Prostate gland (tissue), 2 donors: ENCODE data around the gene SLC1A2.

ENCODE experiments used
- POLR2A ChIP-seq: fragments of 450-650 bp; IDR thresholded peaks from one replicate; pipeline ENCODE4 v1.6.1; 2016; ENCODE audit warnings: antibody characterized with exemption, mild to moderate bottlenecking
- POLR2AphosphoS5 ChIP-seq: sonication (generic); formaldehyde crosslinking; IDR thresholded peaks from one replicate; pipeline ENCODE4 v1.6.1; 2017; ENCODE audit warnings: antibody characterized with exemption
- TF ChIP-seq, protein P1 (sequence below), 4 experiments: fragments of 200-600 bp in 2 of 4; fragments of 450-650 bp in 2 of 4; sonication (generic) in 2 of 4; IDR thresholded peaks; 1 replicate in 3 of 4; 2 replicates in 1 of 4; pipeline ENCODE4 v1.5.1; 2016 to 2019; ENCODE audit warnings: antibody characterized with exemption in 4 of 4, mild to moderate bottlenecking in 2 of 4, moderate library complexity in 2 of 4

- no peak for TF ChIP-seq POLR2A
- TF ChIP-seq, protein P1, sequence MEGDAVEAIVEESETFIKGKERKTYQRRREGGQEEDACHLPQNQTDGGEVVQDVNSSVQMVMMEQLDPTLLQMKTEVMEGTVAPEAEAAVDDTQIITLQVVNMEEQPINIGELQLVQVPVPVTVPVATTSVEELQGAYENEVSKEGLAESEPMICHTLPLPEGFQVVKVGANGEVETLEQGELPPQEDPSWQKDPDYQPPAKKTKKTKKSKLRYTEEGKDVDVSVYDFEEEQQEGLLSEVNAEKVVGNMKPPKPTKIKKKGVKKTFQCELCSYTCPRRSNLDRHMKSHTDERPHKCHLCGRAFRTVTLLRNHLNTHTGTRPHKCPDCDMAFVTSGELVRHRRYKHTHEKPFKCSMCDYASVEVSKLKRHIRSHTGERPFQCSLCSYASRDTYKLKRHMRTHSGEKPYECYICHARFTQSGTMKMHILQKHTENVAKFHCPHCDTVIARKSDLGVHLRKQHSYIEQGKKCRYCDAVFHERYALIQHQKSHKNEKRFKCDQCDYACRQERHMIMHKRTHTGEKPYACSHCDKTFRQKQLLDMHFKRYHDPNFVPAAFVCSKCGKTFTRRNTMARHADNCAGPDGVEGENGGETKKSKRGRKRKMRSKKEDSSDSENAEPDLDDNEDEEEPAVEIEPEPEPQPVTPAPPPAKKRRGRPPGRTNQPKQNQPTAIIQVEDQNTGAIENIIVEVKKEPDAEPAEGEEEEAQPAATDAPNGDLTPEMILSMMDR (IDR thresholded peaks at IDR 0.05): no peak
- no peak for TF ChIP-seq POLR2AphosphoS5
Measured at GRCh38 chr11:35420371-35420770, 1.0 kb upstream of the SLC1A2 start.
